Muscle layer of duodenum (tissue), 2 donors: ENCODE measurements around the gene ZKSCAN7.

Experiments used
- H3K27ac ChIP-seq: one replicate; pipeline ENCODE4 v1.7.0; 2013; ENCODE audit warnings: mild to moderate bottlenecking, low read length
- H3K27me3 ChIP-seq: one replicate; pipeline ENCODE4 v1.7.0; 2013; ENCODE audit warnings: low read depth, mild to moderate bottlenecking, control low read depth, low read length
- H3K36me3 ChIP-seq, 2 donors: one replicate each; pipeline ENCODE4 v1.7.0; 2013; ENCODE audit warnings: low read length in 2 of 2, control low read depth in 1 of 2, mild to moderate bottlenecking in 1 of 2; ENCODE audit not compliant: insufficient read depth in 2 of 2, control insufficient read depth in 1 of 2
- H3K4me1 ChIP-seq, 2 donors: one replicate each; pipeline ENCODE4 v1.7.0; 2013; ENCODE audit warnings: low read length in 2 of 2, mild to moderate bottlenecking in 2 of 2, control low read depth in 1 of 2, moderate library complexity in 1 of 2; ENCODE audit not compliant: insufficient read depth in 2 of 2, control insufficient read depth in 1 of 2
- H3K4me3 ChIP-seq, 2 donors: one replicate each; pipeline ENCODE4 v1.7.0; 2013; ENCODE audit warnings: low read length in 2 of 2, low read depth in 1 of 2, mild to moderate bottlenecking in 1 of 2
- H3K9me3 ChIP-seq, 2 donors: one replicate each; pipeline ENCODE4 v1.7.0; 2013; ENCODE audit warnings: low read length in 2 of 2, control low read depth in 1 of 2, mild to moderate bottlenecking in 1 of 2; ENCODE audit not compliant: control insufficient read depth in 1 of 2
- donor health status: healthy.

The ZKSCAN7 gene

GRCh38 chr3:44554626-44555592 lies at the start of gene ZKSCAN7:
Gene ZKSCAN7 (plus strand): TSS chr3:44555193. CDS start chr3:44557048, 1,855 bp downstream.
- no peaks in the 10 kb centered on the region for H3K27me3 ChIP-seq
- peaks cover 9 to 22% of the 10 kb centered on the region in 2 donors for H3K36me3 ChIP-seq
- peak within 1 kb of the TSS; percentile 6 for H3K27ac ChIP-seq
- no peaks in the 10 kb centered on the region for H3K9me3 ChIP-seq
- H3K4me1 ChIP-seq, result peaks cover 5 to 11% of the 10 kb centered on the region in 2 donors
- H3K4me3 ChIP-seq, result peak within 1 kb of the TSS; percentile 87 to 93

DNA sequence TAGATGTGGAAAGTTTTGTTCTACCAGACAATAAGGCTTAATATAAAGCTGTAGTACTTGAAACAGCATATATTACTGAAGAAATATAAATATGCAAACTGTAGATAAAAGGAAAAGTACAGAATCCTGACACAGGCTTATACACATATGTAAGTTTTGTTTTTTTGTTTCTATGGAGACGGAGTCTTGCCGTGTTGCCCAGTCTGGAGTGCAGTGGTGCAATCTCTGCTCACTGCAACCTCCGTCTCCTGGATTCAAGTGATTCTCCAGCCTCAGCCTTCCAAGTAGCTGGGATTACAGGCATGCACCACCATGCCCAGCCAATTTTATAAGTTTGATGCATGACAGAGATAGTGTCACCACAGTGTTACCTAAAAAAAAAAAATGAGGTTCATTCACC lies 48.4 kb upstream of the ZKSCAN7 start:
- Histone ChIP-seq H3K4me1 (peaks cover 8 to 12% of the 10 kb centered on the region in 2 donors), H3K27ac (no peak overlapping the region), H3K9me3 (peaks cover 0 to 9% of the 10 kb centered on the region in 2 donors), H3K36me3 (peaks cover 4 to 11% of the 10 kb centered on the region in 2 donors), H3K27me3 (no peaks in the 10 kb centered on the region), H3K4me3 (no peak overlapping the region)

DNA sequence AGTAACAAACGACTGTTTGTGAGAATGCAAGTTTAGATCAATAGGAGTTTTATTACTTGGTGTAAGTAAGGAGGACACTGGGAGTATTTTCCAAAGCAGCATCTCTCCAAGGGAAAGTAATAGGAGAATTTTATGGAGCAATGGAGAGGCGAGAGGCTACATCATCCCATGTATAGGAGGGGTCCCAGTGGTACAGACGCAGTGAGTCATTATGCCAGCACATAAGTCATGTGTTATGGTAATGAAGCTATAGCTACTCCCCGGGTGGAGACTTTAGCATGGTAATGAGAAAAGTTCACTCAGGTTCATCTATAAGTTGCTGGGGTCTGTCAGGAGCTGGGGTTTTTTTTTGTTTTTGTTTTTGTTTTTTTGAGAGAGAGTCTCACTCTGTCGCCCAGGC lies 48.0 kb upstream of the ZKSCAN7 start:
- Histone ChIP-seq H3K4me1 (peaks cover 8 to 12% of the 10 kb centered on the region in 2 donors), H3K9me3 (peaks cover 0 to 5% of the 10 kb centered on the region in 2 donors), H3K27me3 (no peaks in the 10 kb centered on the region), H3K4me3 (no peak overlapping the region), H3K27ac (no peak overlapping the region), H3K36me3 (peaks cover under 1 to 7% of the 10 kb centered on the region in 2 donors)

DNA sequence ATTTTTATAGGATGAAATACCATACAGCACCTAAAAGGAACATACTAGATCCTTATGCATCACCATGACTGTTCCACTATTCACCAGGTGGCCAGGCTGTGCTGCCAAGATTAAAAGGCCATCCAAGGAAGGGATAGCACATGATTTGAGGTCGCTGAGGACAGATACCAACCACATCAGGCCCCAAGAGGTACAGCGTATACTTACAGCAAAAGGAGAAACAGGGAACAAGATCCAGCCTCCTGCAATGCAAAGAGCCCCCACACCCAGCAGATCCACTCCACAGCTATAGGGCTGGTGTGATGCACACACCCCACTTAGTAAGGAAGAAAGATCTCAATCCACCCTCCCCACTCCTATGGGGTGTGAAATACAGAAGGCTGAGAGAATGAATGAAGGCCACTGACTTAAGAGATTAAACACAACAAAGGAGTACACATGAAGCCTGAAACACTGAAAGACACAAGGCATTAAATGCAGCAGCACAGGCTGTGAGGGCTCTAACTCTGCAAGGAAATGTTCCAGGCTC lies 45.5 kb upstream of the ZKSCAN7 start:
- Histone ChIP-seq H3K27ac (peak overlapping the region; percentile 89), H3K36me3 (no peaks in the 10 kb centered on the region), H3K27me3 (no peaks in the 10 kb centered on the region), H3K9me3 (no peaks in the 10 kb centered on the region), H3K4me3 (peak overlapping the region; percentile 88 to 89), H3K4me1 (peaks cover 8 to 12% of the 10 kb centered on the region in 2 donors)

DNA sequence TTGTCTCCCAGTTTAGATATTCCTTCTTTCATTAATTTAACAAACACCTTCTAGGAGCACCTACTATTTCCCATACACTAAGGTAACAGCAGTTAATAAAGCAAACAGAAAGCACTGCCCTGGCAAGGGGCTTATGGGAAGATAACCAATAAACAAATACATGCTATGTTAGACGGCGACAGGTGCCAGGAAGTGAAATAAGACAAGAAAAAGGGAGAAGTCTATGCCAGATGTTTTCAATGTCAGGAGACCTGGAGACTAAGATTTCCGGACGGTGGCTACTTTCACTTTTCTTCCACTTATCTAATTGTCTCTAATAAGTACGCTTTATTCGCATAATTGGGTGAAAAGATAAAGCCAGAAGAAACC lies 45.0 kb upstream of the ZKSCAN7 start:
- no peaks in the 10 kb centered on the region for H3K27me3 ChIP-seq
- no peaks in the 10 kb centered on the region for H3K9me3 ChIP-seq
- no peaks in the 10 kb centered on the region for H3K36me3 ChIP-seq
- peaks cover 8 to 12% of the 10 kb centered on the region in 2 donors for H3K4me1 ChIP-seq
- peak overlapping the region; percentile 89 for H3K27ac ChIP-seq
- peak overlapping the region; percentile 88 to 89 for H3K4me3 ChIP-seq

- H3K36me3 ChIP-seq, result no peaks in the 10 kb centered on the region
- peak overlapping the region; percentile 88 to 89 for H3K4me3 ChIP-seq
- no peaks in the 10 kb centered on the region for H3K9me3 ChIP-seq
- peaks cover 8 to 12% of the 10 kb centered on the region in 2 donors for H3K4me1 ChIP-seq
- H3K27ac ChIP-seq, result peak overlapping the region; percentile 87
- no peaks in the 10 kb centered on the region for H3K27me3 ChIP-seq
Measured at GRCh38 chr3:44511238-44511566, 43.8 kb upstream of the ZKSCAN7 start.

- no peak overlapping the region for H3K4me3 ChIP-seq
- peaks cover 6 to 8% of the 10 kb centered on the region in 2 donors for H3K4me1 ChIP-seq
- H3K36me3 ChIP-seq, result no peaks in the 10 kb centered on the region
- H3K27me3 ChIP-seq, result no peaks in the 10 kb centered on the region
- no peaks in the 10 kb centered on the region for H3K9me3 ChIP-seq
- H3K27ac ChIP-seq, result no peak overlapping the region
Measured at GRCh38 chr3:44513513-44513912, 41.5 kb upstream of the ZKSCAN7 start.

DNA sequence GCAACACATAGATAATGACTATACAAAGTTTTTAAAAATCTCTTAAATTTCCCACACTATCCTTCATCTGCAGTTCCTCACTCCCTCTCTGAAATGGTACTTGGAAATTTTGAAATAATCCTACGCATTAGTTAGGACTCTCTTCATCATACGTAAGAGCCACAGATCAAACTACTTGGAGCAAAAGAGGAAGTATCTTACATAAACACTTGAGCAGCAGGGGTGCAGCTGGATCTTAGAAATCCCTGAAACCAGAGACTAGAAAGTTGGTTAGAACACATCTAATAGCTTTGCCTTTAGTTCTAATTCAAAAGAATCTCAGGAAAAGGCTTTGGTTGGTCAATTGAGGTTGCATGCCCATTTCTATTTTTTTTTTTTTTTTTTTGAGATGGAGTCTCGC lies 38.8 kb upstream of the ZKSCAN7 start:
- Histone ChIP-seq H3K4me3 (no peak overlapping the region), H3K27ac (no peak overlapping the region), H3K4me1 (no peaks in the 10 kb centered on the region), H3K9me3 (no peaks in the 10 kb centered on the region), H3K27me3 (no peaks in the 10 kb centered on the region), H3K36me3 (no peaks in the 10 kb centered on the region)

GRCh38 chr3:44518782-44519156 lies 36.2 kb upstream of the ZKSCAN7 start:
- H3K36me3 ChIP-seq, result no peaks in the 10 kb centered on the region
- H3K27ac ChIP-seq, result no peak overlapping the region
- H3K4me3 ChIP-seq, result no peak overlapping the region
- no peaks in the 10 kb centered on the region for H3K27me3 ChIP-seq
- H3K9me3 ChIP-seq, result no peaks in the 10 kb centered on the region
- H3K4me1 ChIP-seq, result no peaks in the 10 kb centered on the region

- H3K27ac ChIP-seq, result no peak overlapping the region
- no peak overlapping the region for H3K4me3 ChIP-seq
- H3K9me3 ChIP-seq, result no peaks in the 10 kb centered on the region
- H3K4me1 ChIP-seq, result no peaks in the 10 kb centered on the region
- H3K36me3 ChIP-seq, result no peaks in the 10 kb centered on the region
- H3K27me3 ChIP-seq, result no peaks in the 10 kb centered on the region
Measured at GRCh38 chr3:44521721-44522120, 33.3 kb upstream of the ZKSCAN7 start.

- Histone ChIP-seq H3K27me3 (no peaks in the 10 kb centered on the region), H3K27ac (no peak overlapping the region), H3K4me3 (no peak overlapping the region), H3K9me3 (no peaks in the 10 kb centered on the region), H3K36me3 (no peaks in the 10 kb centered on the region), H3K4me1 (no peaks in the 10 kb centered on the region)
Measured at GRCh38 chr3:44522494-44522933, 32.5 kb upstream of the ZKSCAN7 start.
